Measurements from ENCODE around the gene SEC16A. TPM values are rescaled to one million over a fixed set of nuclear protein-coding genes. Genes with fewer than 3 reads are reported as not detected.

SEC16A gene
- total and polyA plus RNA-seq, 5 experiments from 2014 or later = 14.2 to 84.8 (median 35.8) TPM

DNA sequence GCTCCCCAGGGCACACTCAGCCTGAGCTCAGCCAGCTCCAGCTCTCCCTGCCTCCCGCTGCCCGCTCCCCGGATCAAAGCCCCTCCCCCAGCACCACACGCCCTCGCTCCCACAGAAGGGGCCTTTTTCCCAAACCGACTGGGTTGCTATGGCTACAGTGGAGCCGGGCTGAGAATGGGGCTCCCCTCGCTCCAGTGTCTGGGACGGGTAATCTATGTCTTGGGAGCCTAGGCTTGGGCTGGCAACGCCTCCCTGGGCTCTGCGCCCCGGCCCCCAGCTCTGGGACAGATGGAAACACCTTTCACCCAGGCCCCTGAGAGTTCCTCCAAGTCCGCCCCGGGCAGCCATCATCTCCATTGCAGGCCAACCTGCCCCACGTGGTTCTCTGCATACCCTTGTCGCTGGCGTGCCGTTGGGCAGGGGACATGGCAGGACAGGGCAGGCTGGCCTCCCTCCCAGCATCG is 33.4 kb upstream of the SEC16A start:
- POLR2A ChIA-PET = no interaction called here
- DNase-seq = no peak
- ATAC-seq = no peak
- Mint-ChIP-seq H3K4me1 (no peaks in the 10 kb centered on the region), H3K27me3 (no peaks in the 10 kb centered on the region), H3K27ac (no peak overlapping the region), H3K36me3 (peaks cover 0 to 36% (median 2%) of the 10 kb centered on the region in 3 donors), H3K9me3 (no peaks in the 10 kb centered on the region), H3K4me3 (no peak overlapping the region)

DNA sequence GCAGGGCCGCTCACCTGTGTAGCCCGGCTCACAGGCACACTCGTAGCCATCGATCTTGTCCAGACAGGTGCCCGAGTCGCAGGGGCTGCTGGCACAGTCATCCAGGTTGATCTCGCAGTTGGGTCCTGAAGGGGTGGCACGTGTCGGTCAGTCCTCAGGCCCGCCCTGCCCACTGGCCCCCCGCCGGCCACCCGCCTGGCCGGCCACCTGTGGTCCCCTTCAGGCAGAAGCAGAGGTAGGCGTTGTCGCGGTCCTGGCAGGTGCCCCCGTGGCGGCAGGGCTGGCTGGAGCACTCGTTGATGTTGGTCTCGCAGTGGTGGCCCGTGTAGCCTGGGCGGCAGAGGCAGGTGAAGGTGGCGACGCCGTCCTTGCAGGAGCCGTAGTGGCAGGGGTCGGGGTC is 32.4 kb upstream of the SEC16A start:
- Mint-ChIP-seq H3K27ac (no peak overlapping the region), H3K27me3 (no peaks in the 10 kb centered on the region), H3K4me1 (no peaks in the 10 kb centered on the region), H3K36me3 (peaks cover 0 to 41% (median 2%) of the 10 kb centered on the region in 3 donors), H3K9me3 (no peaks in the 10 kb centered on the region), H3K4me3 (no peak overlapping the region)
- ATAC-seq = no peak
- POLR2A ChIA-PET = no interaction called here
- DNase-seq = no peak

DNA sequence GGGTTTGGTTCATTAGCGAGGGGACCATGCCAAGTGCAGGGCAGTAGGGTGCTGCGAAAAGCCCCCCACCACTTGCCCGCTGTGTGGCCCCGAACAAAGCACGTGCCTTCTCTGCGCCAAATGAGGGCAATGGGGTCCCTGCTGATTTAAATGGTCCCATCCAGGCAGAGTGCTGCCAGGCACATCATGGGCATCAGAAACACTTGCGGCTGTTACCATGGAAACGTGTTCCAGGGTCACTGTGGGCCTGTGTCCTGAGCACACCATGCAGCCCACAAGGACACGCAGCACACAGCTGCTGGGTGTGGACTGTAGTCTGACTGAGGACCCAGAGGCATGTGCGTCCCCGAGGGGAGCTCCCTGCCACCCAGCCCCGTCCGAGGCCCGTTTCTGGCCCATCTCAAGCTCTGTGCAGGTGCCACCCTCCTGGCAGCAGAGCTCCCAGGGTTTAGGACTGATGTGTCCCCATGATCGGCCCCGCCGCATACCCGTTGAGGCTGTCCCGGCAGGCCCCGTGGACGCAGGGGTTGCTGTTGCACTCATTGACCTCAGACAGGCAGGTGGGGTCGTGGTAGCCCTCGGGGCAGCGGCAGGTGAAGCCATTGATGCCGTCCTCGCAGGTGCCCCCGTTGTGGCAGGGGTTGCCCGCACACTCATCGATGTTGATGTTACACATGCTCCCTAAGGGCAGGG is 31.3 kb upstream of the SEC16A start:
- Mint-ChIP-seq H3K4me1 (no peaks in the 10 kb centered on the region), H3K27me3 (peaks cover 0 to 1% (median 0%) of the 10 kb centered on the region in 5 donors), H3K4me3 (no peak overlapping the region), H3K9me3 (no peaks in the 10 kb centered on the region), H3K36me3 (peaks cover 0 to 41% (median 2%) of the 10 kb centered on the region in 3 donors), H3K27ac (no peak overlapping the region)
- no peak for ATAC-seq
- no peak for DNase-seq
- POLR2A ChIA-PET = no interaction called here

DNA sequence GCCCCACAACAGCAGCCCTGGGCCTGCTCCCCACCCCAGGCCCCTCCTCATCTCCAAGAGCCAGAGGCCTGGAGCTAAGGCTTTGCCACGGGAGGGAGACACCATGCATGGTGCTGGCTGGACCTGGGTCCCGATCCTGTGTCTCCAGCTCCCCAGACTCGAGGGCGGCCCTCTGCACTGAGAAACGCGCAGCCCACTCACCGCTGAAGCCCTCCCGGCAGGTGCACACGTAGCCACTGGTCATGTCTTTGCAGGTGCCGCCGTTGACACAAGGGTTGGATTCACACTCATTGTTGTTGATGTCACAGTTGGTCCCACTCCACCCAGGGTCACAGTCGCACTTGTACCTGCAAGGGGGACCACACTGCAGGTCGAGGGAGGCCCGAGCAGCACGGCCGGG is 30.4 kb upstream of the SEC16A start:
- no peak for DNase-seq
- POLR2A ChIA-PET = no interaction called here
- Mint-ChIP-seq H3K9me3 (no peaks in the 10 kb centered on the region), H3K36me3 (peaks cover 0 to 41% (median 2%) of the 10 kb centered on the region in 3 donors), H3K27ac (no peak overlapping the region), H3K4me1 (no peaks in the 10 kb centered on the region), H3K4me3 (no peak overlapping the region), H3K27me3 (peaks cover 0 to 1% (median 0%) of the 10 kb centered on the region in 5 donors)
- ATAC-seq = peak in 1 of 2 donors; percentile 9

DNA sequence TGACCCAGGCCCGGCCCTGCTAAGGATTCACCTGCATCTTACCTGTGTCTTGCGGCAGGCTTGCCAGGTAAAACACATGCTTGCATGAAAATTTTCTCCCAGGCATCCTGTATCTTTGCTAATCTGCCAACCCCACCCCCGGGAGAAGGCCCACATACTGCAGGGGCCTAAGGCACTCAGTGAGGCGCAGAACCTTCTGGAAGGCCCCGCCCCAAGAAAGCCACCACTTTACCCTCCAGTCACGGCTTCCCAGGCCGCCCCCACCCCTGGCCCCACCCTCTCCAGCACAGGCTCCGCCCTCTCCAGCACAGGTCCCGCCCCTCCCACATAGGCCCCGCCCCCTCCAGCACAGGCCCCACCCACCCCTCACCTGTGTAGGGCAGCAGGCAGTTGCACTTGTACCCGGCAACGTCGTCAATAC is 29.8 kb upstream of the SEC16A start:
- peak; percentile 74 to 75 for ATAC-seq
- POLR2A ChIA-PET = no interaction called here
- no peaks in the 10 kb centered on the region for H3K4me1 Mint-ChIP-seq
- DNase-seq = peak in 3 of 10 donors; percentile 16 to 36 (median 19)
- H3K27ac Mint-ChIP-seq = no peak overlapping the region
- H3K4me3 Mint-ChIP-seq = no peak overlapping the region
- no peaks in the 10 kb centered on the region for H3K9me3 Mint-ChIP-seq
- H3K27me3 Mint-ChIP-seq = peaks cover 0 to 1% (median 0%) of the 10 kb centered on the region in 5 donors
- peaks cover 0 to 43% (median 2%) of the 10 kb centered on the region in 3 donors for H3K36me3 Mint-ChIP-seq

DNA sequence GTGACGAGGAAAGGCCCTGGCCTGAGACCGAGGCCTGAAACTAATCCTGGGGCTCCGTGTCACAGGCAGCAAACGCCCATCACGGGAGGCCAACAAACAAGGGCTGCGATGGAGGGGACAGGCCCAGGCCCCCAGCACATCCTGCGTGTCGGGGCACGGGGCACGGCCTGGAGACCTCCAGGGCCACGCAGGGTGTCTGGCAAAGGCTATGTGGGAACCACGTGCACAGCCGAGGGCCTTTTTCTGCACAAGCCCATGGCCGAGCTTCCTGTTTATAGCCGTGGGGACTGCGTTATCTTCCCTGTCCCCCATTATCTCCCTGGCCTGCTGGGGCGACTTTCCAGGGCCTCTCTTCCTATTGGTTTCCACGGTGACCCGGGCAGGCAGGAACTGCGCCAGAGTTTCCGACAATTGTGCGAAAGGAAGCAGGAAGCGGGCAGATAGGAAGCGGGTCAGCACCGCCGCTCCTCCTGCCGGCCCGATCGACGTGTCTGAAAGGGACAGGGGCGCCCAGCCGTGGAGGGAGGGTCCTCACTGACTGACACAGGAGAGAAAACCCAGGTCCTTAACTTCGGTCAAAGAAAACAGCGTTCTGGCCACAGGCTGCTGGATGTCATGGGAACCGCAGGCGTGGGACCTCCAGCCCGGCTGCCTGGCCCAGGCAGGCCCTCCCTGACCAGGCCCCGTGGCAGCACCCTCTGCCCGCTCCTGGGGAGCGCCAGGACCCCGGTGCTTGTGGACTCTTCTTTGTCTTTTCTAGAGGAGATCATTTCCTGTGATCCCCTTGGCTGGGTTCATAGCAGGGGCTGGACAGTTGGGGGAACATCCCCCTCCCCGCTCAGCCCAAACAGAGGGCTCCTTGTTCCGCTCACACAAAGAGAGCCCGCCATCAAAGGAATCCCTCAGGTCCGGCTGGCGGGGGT is 29.1 kb upstream of the SEC16A start:
- POLR2A ChIA-PET = no interaction called here
- H3K4me3 Mint-ChIP-seq = no peak overlapping the region
- no peak overlapping the region for H3K27ac Mint-ChIP-seq
- H3K9me3 Mint-ChIP-seq = no peaks in the 10 kb centered on the region
- DNase-seq (no peak), ATAC-seq (no peak)
- H3K27me3 Mint-ChIP-seq = peaks cover 0 to 1% (median 0%) of the 10 kb centered on the region in 5 donors
- H3K4me1 Mint-ChIP-seq = no peaks in the 10 kb centered on the region
- peaks cover 0 to 42% (median 2%) of the 10 kb centered on the region in 3 donors for H3K36me3 Mint-ChIP-seq

DNA sequence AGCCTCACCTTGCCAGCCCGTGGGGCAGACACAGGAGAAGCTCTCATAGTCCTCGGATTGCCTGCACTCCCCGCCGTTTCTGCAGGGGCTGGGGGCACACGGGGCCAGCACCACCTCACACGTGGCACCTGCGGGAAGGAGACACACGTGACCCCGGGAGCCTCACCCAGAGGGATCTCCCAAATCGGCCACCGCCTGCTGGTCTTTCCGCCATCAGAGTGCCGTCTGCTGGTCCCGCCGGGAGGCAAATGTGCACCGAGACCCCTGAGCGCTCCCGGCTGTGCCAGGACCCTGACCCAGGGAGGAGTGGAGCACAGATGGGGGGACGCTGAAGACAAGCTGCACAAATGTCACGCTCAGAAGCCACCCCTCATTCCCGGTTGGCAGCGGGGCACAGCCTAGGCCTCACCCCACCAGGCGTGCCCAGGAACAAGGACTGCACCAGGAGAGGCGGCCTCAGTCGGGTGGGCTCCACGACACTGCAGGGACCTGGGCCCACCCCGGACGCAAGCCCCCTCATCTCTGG is 28.4 kb upstream of the SEC16A start:
- peak overlapping the region in 1 of 10 donors; percentile 31 for H3K27ac Mint-ChIP-seq
- peaks cover 0 to 1% (median 0%) of the 10 kb centered on the region in 5 donors for H3K27me3 Mint-ChIP-seq
- no peaks in the 10 kb centered on the region for H3K4me1 Mint-ChIP-seq
- H3K9me3 Mint-ChIP-seq = no peaks in the 10 kb centered on the region
- ATAC-seq (no peak), DNase-seq (no peak)
- POLR2A ChIA-PET = interaction anchor here (1.0 kb wide), 1 partner anchor 9 kb away, joined by 3 read pairs; no protein-coding TSS in a partner anchor
- no peak overlapping the region for H3K4me3 Mint-ChIP-seq
- H3K36me3 Mint-ChIP-seq = peaks cover 0 to 39% (median 2%) of the 10 kb centered on the region in 3 donors

DNA sequence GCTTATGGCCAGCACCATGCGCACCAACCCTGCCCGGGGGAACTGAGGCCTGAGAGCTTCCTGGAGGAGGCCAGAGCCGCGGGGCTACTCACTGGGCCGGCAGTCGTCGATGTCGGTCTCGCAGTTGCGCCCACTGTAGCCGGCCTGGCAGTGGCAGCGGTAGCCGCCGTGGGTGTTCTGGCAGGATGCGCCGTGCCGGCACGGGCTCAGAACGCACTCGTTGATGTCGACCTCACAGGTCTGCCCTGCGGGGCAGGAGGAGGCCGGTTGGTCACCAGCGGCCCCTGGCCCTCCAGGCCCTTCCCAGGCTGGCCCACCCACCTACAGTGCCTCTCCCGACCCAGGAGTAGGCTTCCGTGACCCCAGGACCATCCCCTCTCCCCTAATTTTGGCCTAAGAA is 27.7 kb upstream of the SEC16A start:
- Mint-ChIP-seq H3K4me3 (no peak overlapping the region), H3K27ac (peak overlapping the region in 1 of 10 donors; percentile 31), H3K36me3 (peaks cover 0 to 41% (median 6%) of the 10 kb centered on the region in 3 donors), H3K4me1 (no peaks in the 10 kb centered on the region), H3K27me3 (peaks cover 0 to 1% (median 0%) of the 10 kb centered on the region in 5 donors), H3K9me3 (no peaks in the 10 kb centered on the region)
- ATAC-seq (no peak), DNase-seq (no peak)
- POLR2A ChIA-PET = interaction anchor here (1.0 kb wide), 1 partner anchor 8 kb away, joined by 3 read pairs; no protein-coding TSS in a partner anchor

DNA sequence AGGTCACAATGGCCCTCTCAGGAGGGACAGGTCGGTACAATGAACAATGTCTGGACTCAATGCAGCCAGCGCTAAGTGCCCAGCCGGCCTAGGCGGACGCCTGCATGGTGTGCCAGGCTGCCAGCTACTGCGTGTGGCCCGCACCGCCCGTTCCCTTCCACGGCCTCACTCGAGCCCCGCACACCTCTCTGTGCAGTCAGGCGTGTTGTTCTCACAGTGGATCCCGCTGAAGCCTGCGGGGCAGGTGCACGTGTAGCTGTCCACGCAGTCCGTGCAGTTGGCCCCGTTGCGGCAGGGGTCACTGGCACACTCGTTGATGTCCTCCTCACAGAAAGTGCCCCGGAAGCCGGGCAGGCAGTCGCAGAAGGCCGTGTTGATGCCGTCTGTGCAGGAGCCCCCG is 26.7 kb upstream of the SEC16A start:
- Mint-ChIP-seq H3K4me3 (no peak overlapping the region), H3K27me3 (peaks cover 0 to 1% (median 0%) of the 10 kb centered on the region in 5 donors), H3K27ac (no peak overlapping the region), H3K9me3 (no peaks in the 10 kb centered on the region), H3K36me3 (peaks cover 0 to 34% (median 6%) of the 10 kb centered on the region in 3 donors), H3K4me1 (no peaks in the 10 kb centered on the region)
- no peak for DNase-seq
- POLR2A ChIA-PET = interaction anchor here (1.0 kb wide), 1 partner anchor 9 kb away, joined by 3 read pairs; no protein-coding TSS in a partner anchor
- ATAC-seq = no peak

DNA sequence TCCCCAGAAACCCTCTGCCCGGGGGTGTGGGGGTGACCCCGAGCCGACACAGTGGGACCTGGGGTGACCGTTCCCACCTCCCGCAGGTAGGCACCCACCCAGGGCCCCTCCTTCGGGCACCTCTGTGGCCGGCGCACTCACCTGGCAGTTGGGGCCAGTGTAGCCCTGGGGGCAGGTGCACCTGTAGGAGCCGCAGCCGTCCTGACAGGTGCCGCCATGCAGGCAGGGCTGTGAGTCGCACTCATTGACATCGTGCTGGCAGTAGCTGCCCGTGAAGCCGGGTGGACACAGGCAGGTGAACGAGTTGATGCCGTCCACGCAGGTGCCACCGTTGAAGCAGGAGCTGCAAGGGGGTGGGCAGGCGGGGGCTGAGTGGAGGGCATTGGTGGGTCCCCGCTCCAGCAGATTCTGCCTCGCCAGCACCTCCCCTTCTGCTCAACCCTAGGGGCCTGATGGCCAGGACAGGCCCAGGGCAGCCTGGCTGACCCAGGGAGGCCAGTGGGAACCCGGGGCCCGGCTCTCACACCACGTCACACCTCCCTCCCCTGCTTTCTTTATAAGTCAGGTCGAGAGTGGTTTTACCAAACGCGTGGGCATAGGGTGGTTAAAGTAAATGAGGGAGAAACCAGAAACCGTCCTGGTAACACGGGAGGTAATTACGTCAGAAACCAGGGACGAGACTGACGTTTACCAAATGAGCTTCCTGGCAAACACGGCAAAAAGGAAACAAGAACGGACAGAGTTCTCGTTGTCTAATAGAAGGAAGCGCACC is 26.1 kb upstream of the SEC16A start:
- peaks cover 0 to 1% (median 0%) of the 10 kb centered on the region in 5 donors for H3K27me3 Mint-ChIP-seq
- POLR2A ChIA-PET = interaction anchor here (1.0 kb wide), 1 partner anchor 10 kb away, joined by 3 read pairs; no protein-coding TSS in a partner anchor
- peak overlapping the region in 1 of 10 donors; percentile 15 for H3K27ac Mint-ChIP-seq
- H3K4me1 Mint-ChIP-seq = no peaks in the 10 kb centered on the region
- peaks cover 0 to 34% (median 6%) of the 10 kb centered on the region in 3 donors for H3K36me3 Mint-ChIP-seq
- ATAC-seq = no peak
- H3K9me3 Mint-ChIP-seq = no peaks in the 10 kb centered on the region
- H3K4me3 Mint-ChIP-seq = no peak overlapping the region
- no peak for DNase-seq

DNA sequence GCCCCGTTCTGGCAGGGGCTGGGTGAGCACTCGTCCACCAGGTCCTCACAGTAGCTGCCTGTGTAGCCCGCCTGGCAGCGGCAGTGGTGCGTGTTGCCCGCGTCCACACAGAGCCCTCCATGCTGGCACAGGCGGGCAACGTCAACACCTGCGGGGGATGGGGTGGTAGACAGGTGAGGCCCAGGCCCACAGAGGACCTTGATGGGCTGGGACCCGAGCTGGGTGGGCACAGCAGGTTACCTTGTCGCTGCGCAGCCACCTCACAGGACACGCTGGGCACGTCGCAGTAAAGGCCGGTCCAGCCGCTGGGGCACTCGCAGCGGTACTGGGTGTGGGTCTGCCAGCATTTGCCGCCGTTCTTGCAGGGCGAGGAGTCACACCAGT is 25.1 kb upstream of the SEC16A start:
- Mint-ChIP-seq H3K27ac (no peak overlapping the region), H3K9me3 (no peaks in the 10 kb centered on the region), H3K36me3 (peaks cover 0 to 34% (median 3%) of the 10 kb centered on the region in 3 donors), H3K4me1 (no peaks in the 10 kb centered on the region), H3K27me3 (peaks cover 0 to 1% (median 0%) of the 10 kb centered on the region in 5 donors), H3K4me3 (no peak overlapping the region)
- POLR2A ChIA-PET = interaction anchor here (1.0 to 1.1 kb wide), 3 partner anchors 10 to 18 kb away, joined by 3 read pairs; no protein-coding TSS in a partner anchor
- no peak for DNase-seq
- no peak for ATAC-seq
